Spleen (tissue), 7 donors: ENCODE measurements around the gene GNG11.

Experiments
- CTCF ChIP-seq, 11 experiments: fragments of 200-600 bp in 7 of 11; fragments of 450-650 bp in 4 of 11; sonication (generic) in 4 of 11; IDR thresholded peaks in 8 of 11; conservative IDR thresholded peaks in 3 of 11; 1 replicate in 7 of 11; 2 replicates in 4 of 11; pipeline versions ENCODE4 v1.4.0 to v1.8.0; 2016 to 2021; ENCODE audit warnings: antibody characterized with exemption in 11 of 11, inconsistent platforms in 4 of 11, mild to moderate bottlenecking in 1 of 11
- POLR2A ChIP-seq, 3 donors: fragments of 450-650 bp; IDR thresholded peaks; one replicate each; pipeline ENCODE4 v1.5.1; 2017; ENCODE audit warnings: antibody characterized with exemption in 3 of 3, mild to moderate bottlenecking in 1 of 3
- donor health status: DM: no; HTN: no; CAD: no; lungs with moderate emphysema.
- donor health status: DM: no; HTN: no; CAD: no.
- donor health status: DM: no; HTN: no; CAD: no.

- TF ChIP-seq POLR2A (IDR thresholded peaks at IDR 0.05): no peak
- TF ChIP-seq CTCF (IDR thresholded peaks at IDR 0.05 in 8 of 11, conservative IDR thresholded peaks at IDR 0.05 in 3 of 11): no peak
These were observed 13.6 kb downstream of the GNG11 start for GRCh38 chr7:93935102-93935501.
